Measurements from ENCODE around the gene C1orf167.

Gene C1orf167

DNA sequence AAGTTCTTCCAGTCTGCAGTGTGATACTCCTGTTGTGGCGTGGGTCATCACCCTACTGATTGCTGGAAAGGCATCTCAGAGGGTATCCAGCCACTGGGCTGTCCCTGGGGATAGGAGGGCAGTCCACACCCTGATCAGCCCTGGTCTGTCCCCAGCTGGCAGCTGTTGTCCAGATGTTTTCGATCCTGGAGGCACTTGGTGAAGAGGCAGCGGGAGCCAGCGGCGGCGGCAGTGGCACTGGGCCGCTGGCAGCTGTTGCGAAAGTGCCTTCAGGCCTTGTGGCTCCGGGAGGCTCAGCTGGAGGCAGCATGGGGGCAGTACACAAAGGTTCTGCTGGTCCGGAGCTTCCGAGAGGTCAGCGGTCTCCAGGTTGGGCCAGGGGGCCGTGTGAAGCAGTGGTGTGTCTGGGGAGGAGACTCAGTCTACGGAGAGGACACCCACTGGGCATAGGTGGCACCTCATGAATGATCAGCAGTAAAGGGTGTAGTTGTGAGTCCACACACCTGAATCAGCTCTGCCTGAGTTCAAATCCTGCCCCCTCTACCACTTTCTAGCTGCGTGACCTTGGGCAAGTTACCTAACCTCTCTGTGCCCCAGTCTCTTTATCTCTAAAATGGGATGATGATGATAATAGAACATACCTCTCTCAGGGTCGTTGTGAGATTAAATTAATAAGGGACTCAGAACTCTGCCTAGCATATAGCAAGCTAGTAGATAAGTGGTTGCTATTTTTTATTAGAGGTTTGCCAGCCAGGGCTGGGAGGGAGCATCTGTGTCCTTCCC, 6.1 kb downstream of the C1orf167 start:
- FAIRE-seq: no peak

DNA sequence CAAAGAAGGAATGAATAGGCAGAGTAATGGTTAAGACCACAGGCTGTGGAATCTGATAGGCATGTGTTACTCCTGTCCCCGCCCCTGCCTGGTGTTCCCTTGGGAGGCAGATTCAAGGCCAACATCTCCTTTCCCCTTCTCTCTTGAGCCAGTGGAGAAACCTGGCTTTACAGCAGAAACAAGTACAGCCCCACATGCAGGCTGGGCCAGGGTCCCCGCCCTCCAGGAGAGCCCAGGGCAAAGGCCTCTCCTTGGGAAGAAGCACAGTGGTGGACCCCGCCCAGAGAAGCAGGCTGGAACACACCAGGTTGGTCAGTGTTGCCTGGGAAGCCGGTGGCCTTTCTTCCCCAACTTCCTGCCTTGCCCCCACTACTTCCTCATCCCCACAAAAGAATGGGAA, 6.8 kb downstream of the C1orf167 start:
- FAIRE-seq: no peak

DNA sequence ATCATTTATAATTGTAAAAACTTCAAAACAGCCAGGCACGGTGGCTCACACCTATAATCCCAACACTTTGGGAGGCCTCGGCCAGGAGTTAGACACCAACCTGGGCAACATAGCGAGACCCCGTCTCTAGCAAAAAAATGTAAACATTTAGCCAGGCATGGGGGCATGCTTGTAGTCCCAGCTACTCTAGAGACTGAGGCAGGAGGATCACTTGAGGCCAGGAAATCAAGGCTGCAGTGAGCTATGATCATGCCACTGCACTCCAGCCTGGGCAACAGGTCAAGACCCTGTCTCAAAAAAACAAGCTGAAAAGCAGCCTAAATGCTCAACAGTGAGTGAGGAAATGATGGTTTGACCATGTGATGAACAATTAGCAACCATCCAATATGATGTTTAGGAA, 7.3 kb downstream of the C1orf167 start:
- FAIRE-seq: no peak

DNA sequence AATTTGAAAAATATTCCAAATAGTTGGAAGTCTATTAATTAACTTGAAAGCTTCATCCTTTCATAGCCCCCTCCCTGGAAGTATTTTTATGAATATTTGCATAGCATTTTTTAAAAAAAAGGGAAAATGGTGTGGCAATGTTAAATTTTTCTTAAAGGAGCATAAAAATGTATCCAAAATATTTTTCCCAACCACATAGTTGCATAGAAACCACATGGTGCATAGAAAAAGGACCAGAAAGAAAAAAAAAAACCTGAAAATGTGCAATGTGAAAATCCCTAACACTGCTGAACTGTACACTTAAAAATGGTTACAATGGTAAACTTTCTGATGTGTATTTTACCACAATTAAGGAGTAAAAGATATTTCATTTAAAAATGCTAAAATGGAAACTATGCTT, 8.0 kb downstream of the C1orf167 start:
- FAIRE-seq: no peak

DNA sequence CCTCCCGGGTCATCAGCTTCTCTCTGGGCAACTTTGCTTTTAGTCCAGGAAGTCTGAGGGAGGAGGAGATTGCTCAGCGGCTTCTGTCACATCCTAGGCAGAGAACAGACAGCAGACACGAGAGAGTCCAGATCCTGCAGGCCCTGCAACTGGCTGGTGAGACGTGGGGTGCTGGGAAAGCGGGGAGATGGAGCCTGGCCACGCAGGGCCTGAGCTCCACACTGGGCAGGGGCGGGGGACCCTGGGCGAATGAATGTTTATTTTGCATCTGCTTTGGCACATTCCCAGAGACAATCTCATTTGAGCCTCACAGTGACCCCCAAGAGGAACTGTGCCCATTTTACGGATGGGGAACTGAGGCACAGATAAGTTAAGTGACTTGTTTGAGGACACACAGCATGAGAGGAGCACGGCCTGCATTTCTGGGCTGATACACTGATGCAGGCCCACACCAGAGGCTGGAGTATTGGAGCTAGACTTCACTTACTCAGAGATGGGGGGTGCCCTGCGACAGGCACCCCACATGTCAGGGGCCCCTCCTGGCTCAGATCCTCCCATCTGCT, 9.6 kb downstream of the C1orf167 start:
- FAIRE-seq: no peak

DNA sequence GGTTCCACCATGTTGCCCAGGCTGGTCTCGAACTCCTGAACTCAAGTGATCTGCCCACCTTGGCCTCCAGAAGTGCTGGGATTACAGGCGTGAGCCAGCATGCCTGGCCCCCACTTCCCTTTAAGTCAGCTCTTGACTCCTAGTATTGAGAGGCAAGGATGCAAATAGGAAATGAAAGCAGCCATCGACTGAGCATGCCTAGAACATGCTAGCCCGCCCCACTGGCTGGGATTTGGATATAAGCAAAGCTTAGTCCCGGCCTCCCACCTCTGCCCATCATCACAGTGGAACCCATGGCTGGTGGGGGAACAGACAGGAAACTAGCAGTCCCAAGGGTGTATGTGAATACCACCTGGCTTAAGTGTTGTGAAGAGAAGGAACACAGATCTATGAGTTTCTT, 10.5 kb downstream of the C1orf167 start:
- no peak for FAIRE-seq

DNA sequence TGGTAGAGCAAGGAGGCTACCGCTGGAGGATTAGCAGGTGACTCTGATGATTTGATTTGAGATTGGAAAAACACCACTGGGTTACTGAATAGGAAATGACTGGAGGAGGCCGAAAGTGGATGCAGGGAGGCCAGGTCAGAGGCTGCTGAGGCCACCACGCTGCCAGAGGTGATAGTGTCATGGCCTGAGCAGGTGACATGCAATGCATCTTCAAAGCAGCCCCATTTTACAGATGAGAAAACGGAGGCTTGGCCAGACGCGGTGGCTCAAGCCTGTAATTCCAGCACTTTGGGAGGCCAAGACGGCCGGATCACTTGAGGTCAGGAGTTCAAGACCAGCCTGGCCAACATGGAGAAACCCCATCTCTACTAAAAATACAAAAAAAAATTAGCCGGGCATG, 12.8 kb downstream of the C1orf167 start:
- FAIRE-seq: no peak

DNA sequence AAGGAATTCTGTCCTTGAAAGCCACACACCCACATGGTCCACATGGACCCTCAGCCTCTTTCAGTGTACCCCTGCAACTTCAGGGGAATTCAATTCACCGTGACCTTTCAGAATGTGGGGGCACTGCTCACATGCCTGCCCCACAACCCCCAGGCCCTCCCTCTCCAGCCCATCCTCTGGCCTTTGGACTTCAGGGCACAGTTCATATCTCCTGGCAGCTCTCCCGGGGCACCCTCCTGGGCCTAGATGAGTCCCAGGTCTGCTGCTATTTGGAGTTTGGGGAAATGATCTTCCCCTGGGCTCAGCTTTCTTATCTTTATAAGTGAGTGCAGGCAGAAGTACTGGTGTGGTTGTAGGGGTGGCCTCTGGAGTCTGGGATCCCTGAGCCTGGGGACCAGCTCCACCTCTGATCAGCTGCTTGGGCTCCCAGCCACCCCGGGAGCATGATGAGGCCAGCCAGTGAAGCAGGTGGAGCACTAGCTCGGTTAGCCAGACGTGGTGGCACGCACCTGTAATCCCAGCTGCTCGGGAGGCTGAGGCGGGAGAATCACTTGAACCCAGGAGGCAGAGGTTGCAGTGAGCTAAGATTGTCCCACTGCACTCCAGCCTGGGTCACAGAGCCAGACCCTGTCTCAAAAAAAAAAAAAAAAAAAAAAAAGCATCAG, 15.8 kb downstream of the C1orf167 start:
- FAIRE-seq: no peak

DNA sequence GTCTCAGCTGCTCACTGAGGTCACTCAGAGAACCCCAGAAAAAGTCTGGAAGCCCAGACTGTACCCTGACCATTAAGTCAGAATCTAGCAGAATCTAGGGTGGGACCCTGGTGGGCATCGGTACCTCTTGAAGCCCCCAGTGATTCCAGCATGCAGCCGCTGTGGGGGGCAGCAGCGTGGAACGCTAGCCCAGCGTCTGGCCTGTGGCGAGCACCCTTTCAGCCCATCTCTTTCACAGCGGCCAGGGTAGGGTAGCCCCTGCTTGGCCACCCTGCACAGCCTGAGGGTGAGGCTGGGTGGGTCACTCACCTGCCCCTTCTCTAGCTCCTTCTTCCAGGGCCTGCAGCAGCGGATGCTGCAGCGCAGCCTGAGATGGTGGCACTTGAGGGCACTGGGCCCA, 16.3 kb downstream of the C1orf167 start:
- no peak for FAIRE-seq

DNA sequence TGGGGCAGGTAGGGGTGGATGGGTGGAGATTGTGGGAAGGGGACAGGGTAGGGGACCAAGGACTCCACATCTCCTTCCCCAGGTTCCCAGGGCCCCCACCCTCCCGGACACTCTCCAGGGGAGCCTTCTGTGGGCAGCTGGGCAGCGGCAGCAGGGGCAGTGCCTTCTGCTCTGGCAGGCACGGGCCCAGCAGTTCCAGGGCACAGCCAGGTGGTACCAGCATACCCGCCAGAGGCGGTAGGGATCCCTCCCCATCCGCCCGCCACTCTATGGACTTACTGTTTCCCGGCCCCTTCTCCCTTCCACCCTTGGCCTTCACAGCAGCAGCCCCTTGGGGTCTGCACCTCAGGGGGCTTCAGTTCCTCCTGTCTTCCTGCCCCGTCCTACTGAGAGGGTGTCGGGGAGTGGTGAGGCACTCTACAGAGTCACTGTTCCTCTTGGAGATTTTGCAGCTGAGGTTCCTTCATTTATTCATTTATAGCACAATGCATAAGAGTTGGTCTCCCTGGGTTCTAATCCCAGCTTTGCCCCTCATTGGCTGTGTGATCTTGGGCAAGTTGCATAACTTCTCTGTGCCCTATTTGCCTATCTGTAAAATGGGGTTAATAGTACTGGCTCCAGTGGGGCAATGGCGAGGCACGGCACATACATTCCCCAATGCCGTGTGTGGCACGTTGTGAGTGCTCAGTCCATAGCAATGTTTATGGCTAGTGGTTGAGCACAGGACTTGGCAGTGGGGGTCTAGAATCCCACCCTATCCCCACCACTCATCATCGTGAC, 17.0 kb downstream of the C1orf167 start:
- FAIRE-seq: no peak

DNA sequence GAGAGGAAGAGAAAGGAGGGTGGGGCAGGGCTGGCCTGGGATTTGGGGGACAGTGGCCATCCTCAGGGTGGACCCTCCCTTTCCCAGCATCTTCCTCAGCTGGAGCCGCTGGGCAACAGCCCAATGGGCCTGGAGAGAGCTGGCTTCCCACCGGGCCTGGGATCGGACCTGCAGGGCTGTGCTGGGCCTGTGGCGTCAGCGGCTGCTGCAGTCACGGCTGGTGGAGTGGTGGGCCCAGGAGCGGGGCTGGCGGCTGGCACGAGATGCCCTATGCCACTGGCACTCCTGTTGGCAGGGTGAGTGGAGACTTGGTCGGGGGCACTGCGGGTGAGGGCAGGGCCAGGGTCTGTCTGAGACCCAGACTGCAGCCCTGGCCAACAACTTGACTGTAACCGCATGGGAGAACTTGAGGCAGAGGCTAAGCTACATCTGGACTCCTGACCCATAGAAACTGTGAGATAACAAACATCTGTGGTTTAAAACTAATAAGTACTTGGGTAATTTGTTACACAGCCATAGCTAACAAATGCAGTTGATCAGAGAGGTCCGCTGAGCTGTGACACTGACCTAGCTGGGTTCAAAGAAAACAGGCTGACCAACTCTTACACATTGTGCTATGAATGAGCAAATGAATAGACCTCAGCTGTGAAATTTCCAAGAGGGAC, 17.9 kb downstream of the C1orf167 start:
- FAIRE-seq: no peak

DNA sequence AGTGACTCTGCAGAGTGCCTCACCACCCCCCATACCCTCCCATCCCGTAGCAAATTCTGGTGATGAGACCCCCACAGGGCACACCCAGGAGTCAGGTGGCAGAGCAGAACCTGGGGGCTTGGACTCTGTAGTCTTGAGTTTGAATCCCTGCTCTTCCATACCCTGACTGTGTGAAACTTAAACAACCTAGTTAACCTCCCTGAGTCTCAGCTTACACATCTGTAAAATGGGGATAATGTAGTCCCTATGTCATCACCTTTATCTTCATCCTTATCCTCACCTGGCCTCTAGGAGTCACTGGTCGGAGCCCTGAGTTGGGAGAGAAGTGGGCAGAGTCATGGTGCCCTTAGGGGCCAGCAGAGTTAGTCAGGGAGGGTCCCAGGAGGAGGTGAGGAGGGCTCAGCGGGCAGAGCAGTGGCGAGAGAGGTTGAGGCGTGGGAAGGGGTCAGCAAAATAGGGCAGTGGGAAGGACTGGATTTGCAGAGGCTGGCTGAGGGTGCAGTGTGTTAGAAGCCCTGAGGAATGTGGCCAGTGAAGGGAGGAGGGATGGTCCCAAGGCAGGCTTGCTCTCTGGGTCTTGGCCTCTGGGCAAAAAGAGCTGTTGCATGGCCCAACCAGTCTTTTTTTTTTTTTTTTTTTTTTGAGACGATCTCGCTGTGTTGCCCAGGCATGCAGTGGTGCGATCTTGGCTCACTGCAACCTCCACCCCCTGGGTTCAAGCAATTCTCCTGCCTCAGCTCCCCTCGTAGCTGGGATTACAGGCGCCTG, 18.6 kb downstream of the C1orf167 start:
- no peak for FAIRE-seq

DNA sequence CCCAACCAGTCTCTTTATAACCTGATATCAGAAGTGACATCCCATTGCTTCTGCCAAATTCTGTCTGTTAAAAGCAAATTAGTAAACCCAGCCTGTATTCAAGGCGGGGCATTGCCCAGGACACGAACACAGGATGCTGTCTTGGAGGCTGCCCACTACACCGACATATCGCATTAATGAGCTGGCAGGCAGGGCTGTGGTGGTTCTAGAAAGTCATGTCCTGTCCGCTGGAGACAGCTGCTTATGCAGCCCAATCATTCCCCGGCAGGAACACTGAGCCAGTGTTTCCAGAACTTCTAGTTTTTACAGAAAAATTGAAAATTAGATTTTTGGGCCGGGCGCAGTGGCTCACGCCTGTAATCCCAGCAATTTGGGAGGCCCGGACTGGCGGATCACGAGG, 19.3 kb downstream of the C1orf167 start:
- no peak for FAIRE-seq

DNA sequence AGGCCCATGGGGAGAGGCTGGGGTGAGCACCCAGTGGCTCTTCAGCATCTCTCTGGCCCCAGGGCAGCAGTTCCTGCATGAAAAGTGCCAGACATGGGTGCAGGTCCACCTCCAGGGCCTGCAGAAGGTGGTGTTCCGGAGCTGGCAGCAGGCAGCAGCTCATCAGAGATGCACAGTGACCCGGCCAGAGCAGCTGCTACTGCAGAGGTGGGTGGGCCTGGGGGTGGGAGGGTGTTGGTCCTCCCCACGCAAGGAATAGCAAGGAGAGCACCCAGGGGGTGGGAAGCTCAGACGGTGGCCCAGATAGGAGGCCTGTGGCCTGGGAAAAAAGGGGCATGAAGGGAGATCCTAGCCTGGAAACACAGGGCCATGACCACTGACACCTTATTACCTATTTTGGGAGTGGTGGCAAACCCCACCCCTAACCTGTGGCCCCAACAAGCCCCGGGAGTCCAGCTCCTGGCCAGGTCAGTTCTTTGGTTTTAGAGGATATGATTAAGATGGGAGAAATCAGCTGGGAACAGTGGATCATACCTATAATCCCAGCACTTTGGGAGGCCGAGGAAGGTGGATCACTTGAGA, 20.2 kb downstream of the C1orf167 start:
- FAIRE-seq: no peak

DNA sequence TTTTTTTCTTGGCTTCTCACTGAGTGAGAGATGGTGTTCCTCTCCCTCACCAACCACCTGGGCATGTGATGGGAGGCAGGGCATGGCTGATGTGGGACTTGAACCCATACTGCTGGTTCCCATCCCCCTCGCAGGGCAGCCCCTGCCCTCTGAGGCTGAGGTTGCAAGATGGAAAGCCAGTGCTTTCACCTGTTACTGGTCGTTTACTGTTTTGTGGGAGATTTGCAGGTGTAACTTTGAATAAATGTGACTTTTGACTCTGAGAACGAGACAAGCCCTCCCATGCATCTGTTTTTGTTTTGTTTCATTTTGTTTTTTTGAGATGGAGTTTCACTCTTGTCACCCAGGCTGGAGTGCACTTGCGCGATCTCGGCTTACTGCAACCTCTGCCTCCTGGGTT, 21.6 kb downstream of the C1orf167 start:
- FAIRE-seq: no peak

DNA sequence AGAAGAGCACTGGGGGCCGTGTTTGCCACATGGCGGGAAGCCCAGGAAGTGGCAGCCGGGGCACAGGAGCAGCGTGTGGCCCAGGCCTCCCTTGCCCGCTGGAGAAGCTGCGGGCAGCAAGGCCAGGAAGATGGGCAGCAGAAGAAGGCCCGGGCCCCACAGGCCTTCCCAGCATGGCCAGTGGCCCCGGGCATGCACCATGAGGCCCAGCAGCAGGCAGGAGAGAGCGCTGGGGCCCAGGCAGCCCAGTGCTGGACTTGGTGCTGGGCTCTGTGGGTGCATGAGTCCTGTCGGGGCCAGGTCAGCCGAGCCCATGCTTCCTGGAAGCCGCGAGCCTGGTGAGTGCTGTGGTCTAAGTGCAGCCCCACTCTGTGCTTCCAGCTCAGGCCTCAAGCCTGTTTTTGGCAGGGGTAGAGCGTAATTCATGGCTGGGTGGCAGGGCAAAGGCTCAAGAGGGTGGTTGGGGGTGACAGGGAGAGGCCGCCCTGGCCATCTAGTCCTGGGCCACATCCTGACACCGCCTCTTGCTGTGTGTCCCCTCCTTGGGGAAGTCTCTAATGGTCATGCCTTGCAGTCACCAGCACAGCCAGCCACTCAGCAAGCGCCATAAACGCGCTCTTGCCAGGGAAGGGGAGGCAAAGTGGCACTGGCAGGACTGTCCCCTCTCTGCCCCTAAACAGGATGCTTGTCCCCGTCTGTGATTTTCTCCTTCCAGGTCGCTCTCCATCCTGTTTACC, 22.4 kb downstream of the C1orf167 start:
- no peak for FAIRE-seq

DNA sequence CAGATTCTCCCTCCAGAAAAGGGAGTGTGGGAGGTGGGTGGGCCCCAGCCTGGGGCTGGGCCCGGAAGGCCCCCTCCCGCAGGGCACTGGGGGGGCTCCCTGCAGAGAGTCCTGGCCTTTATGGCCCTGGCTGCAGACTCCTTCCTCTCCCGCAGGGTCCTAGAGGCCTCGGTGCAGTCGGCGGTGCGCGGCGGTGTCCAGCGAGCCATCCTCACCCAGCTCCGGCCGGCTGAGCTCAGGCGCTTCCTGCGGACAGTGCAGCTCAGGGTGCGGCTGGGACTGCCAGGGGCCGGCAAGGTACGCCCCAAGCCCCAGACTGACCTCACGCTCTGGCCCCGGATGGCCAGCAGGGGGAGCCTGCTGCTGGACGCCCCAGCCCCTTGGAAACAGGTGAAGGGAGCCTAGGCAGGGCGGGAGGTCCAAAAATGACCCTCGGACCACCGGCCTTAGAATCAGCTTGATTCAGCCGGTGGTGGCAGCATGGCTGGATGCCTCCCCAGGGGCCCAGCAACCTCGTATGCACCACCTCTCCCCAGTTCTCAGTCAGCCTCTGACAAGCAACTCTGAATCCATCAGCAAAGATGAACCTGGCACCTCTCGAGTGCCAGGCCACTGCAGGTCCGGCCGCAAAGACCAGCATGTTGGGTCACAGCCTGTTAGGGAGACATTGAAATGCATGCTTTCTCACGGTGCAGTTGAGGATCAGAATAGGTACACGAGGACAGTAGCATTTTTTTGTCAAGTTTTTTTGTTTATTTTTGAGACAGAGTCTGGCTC, 23.2 kb downstream of the C1orf167 start:
- FAIRE-seq: no peak

DNA sequence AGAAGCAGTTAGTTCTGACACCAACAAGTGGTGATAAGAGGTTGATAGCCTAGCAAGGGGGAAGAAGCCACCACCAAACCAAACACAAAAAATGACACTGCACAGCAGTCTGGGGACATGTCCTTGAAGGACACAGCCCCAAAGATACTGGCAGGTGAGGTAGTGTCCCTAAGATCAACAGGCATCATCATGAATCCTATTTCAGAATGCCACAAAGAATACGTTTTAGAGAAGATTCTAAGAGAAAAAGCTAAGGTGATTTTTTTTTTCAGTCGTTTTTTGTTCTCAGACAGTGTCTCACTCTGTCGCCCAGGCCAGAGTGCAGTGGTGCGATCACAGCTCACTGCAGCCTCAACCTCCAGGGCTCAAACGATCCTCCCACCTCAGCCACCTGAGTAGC, 24.2 kb downstream of the C1orf167 start:
- FAIRE-seq: no peak

DNA sequence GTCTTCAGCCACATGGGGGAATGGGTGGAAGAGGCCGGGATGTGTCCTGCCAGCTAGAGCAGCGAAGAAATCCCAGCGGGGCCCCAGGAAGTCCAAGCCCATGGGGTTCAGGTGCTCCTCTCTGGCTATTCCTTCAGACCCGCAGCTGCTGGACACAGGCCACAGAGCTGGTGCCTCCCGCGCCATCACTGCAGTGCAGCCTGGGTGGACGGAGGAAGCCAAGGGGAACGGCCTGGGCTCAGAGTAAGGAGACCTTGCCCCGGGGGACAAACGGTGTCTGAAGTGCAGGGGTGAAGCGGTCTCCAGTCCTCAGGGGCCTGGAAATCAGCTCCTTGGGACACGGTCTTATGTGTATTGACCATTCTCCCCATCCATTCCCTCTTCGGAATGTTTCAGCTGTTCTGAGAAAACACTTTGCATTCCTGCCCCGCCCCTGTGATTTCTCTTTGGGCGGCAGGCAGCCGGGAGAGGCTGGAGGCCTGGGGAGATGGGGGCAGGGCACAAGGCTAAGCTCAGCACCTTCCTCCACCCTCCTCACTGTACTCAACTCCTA, 25.3 kb downstream of the C1orf167 start:
- no peak for FAIRE-seq
